GM21360 (cell line): ENCODE data around the gene CFAP69.

Source experiments
- ATAC-seq: cut with Tn5 transposase; IDR thresholded peaks from one replicate; pipeline ENCODE4 v1.9.1; 2021; ENCODE audit warnings: mild to moderate bottlenecking, moderate library complexity; ENCODE audit not compliant: unreplicated experiment

Gene CFAP69

DNA sequence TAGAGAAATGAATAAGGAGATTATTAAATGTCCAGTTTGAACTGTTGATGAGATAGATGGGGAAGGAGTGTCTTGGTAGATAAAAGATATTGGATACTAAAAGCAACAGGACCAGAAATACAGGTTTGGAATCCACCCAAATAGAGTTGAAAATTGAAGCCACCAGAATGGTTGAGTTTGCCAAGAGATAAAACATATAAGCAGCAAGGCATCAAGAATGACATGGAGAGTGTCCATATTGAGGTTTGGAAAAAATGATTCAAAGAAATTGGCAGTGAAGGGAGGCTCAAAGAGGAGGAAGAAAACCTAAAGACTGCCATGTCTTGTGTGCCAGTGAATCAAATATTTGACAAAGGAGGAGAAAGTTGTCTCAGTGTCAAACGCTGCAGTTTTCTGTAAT is 24.2 kb downstream of the CFAP69 start:
- ATAC-seq = no peak

DNA sequence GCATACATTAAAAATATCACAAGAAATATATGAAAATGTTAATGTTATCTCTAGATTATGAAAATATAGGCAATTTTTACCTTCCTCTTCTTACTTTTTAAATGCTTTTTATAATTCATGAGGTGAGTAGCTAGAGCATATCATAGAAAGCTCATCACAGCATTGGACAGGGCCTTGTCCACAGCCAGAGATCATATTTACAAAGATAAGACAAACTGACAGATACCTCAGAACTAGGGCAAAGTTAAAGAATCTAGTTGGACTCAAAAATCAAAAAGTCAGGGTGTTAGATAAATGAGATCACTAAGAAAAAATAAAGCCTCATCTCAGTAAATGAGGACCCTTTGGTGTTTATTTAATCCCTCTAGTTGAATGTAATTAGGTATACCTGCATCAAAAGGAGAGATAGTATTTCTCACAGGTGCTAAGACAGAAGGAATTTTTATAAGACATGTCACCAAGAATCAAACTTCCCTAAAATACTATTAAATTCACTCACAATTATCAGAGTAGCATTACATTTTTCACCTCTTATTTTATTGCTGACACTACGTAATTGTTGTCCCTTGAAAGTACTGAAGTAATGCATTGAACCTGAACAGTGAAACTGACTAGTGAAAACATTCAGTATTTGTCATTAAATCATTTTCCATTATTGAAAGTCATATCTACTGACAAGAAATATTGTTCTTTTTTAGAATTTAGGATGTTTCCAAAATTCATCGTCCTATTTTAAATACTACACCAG is 25.6 kb downstream of the CFAP69 start:
- ATAC-seq = no peak

- ATAC-seq = no peak
Measured at GRCh38 chr7:90271753-90272152, 26.8 kb downstream of the CFAP69 start.

DNA sequence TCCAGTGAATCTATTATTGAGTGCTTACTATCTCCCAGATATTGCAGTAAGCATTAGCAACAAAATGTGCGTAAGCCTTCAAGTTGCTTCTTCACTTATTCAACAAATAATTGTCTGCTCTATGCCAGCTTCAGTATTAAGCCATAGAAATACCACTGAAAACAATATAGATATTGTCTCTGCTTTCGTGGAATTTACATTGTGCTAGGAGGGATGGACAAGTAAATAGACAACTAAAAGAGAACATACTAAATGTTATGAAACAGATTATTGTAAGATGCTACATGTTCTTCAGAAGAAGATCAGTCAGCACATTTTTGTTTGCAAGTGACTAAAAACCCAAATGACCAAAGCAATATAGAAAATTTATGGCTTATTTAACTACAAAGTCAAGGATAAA is 27.3 kb downstream of the CFAP69 start:
- no peak for ATAC-seq

GRCh38 chr7:90274161-90274560 is 29.2 kb downstream of the CFAP69 start:
- no peak for ATAC-seq

DNA sequence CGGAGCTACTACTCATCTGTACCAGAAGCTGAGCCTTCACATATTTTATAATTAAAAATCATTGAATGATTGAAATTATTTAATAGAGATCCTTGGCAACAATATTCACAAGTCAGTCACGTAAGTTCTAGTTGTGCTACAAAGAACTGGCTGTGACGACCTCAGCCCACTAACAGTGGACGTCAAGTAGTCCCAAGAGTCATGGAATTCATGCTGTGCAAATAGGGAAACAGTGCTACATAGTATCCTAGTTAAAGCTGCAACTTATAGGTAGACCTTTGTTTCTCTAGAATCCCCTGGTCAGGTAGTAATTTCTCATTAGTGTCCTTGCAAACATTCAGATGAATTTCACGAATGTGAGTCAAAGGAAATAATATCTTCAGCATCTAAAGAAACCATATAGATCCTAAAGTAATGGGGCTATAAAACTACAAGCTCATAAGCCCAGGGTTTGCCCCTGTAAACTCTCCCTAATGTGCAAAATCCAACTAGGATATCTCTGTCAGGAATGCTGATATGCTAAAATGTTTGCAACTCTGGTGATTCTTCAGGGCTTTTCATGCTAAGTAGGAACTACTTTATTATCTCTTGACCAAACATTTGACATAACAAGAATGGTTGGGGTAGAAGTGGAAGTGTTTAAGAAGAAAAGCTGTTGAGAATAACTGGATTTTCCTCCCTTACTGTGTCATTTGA is 31.2 kb downstream of the CFAP69 start:
- no peak for ATAC-seq

DNA sequence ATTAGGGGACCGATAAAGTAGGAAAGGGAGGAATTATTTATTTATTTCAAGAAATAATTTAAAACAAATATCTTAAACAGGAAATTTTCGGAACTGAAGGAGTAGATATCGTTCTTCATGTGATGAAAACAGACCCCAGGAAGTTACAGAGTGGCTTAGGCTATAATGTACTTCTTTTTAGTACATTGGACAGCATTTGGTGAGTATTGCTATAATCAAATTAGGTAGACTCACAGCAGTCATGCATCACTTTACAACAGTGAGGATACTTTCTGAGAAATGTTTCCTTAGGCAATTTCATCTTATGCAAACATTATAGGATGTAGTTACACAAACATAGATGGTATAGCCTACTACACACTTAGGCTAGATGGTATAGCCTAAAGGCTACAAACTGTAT is 43.2 kb downstream of the CFAP69 start:
- no peak for ATAC-seq

DNA sequence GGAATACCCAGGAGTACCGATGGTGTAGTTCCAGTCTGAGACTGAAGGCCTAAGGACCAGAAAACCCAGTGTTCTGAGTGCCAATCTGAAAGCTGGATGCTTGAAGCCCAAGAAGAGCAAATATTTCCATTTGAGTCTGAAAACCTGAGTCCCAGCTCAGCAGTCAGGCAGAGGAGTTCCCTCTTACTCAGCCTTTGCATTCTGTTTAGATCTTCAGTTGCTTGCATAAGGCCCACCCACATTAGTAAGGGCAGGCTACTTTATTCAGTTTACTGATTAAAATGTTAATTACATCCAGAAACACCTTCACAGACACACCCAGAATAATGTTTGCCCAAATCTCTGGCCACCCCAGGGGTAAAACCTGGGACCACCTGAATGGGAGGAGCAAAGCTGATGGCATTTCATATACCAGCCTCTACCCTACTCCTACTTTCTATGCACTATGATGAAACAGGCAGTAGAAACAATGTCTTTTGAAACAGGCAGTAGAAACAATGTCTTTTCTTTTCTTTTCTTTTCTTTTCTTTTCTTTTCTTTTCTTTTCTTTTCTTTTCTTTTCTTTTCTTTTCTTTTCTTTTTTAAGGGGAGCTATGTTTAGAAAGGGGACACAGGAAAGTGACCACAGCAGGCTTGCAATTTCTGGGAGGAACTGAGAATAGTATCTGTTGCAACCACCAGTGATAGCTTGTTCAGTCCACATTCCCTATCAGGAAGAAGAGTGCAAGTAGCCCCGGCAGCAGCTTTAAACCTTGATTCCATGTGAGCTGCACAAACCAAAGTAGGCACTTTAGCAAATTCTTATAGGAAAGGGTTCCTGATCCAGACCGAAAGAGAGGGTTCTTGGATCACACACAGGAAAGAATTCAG is 45.5 kb downstream of the CFAP69 start:
- no peak for ATAC-seq

DNA sequence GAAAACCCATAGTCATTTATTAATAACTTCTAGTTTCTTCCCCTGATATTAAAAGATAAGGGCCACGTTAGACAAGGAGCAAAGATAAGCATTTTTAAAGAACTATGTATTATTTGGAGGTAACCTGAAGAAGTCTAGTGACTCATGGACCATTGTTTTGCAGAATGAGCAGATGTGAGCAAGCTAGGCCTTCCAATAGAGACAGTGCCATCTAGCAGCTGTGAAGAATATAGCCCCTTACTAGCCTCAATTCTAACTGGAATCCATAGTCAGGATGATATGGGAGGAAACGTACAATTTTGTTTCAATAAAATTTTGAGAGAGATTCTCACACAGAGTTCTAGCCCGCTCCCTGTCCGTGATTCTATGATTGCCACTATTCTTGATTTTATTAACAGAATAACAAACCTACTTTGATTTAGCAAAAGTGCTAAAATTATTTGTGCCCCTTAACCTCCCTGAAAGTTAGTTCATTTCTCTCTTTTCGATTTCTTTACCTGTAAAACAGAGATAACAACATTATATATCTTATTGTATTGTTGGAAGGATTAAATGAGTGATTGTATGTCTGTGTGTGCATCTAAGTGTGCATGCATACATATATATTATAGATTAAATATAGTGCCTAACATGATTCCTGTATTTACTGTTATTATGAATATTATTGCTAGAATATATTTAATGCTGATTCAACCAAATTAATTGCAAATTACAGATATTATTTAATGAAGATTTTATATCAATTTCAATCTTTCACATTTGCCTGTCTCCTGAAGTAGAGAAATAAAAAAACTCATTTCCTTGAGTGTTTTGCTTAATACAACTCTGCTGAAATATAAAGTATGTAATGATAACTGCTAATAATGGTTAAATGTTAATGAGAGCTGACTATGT is 53.4 kb downstream of the CFAP69 start:
- peak; percentile 91 for ATAC-seq

- ATAC-seq = no peak
Measured at GRCh38 chr7:90303241-90303640, 58.3 kb downstream of the CFAP69 start.

- no peak for ATAC-seq
Measured at GRCh38 chr7:90309872-90310271, 64.9 kb downstream of the CFAP69 start.

DNA sequence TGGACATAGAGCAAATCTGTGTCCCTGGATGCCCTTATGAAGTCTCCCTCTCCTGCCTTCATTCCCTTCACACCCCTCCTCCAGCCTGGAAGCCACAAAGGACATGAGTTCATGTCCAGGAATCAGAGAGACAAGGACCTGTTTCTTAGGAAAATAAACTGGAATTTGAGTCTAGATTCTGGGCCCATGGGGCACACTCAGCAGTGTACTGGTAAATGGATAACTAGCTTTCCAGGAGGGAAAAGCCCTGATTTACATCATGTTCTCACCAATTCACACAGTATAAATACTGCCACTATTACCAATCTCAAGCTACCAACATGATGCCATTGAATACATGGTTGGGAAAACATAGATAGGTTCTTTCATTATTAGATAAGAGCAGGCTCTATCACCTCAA is 66.2 kb downstream of the CFAP69 start:
- ATAC-seq = no peak

DNA sequence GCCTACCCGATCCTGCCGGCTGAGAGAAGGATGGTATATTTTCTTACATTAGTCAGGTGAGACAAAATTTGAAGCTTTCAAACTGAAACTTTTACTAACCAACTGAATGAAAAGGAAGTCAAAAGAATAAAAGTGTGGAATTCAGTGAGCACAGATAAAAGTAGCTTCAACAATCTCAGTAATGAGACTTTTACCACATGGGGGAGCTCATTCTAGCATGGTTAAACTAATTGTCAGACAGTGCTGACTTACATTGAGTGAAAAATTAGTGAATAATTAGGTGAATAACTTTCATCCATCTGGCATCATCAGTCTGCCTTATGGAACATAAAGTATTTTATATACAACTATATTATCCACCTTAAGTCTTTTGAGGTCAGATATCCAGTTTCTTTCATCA is 67.8 kb downstream of the CFAP69 start:
- no peak for ATAC-seq

- ATAC-seq = no peak
Measured at GRCh38 chr7:90313907-90314306, 68.9 kb downstream of the CFAP69 start.

DNA sequence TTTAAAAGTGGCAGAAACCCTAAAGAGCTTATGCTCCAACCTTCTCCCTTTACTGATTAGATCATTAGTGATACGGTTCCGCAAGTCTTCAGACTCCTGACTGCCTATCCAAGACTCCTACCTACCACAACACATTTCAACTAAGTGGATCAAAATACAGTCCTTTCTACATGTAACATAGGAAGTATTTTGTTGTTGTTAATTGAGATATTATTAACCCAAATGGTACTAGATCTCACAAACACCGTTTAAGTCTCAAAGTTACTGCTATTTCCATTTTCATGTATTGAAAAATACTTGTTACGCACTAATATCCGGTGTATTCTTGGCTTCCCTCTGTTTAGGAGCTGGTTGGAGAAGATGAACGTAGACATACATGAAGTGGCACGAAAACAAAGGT is 75.0 kb downstream of the CFAP69 start:
- ATAC-seq = no peak

- no peak for ATAC-seq
Measured at GRCh38 chr7:90320418-90320800, 75.4 kb downstream of the CFAP69 start.

GRCh38 chr7:90320801-90321494 is 76.0 kb downstream of the CFAP69 start, which contains the start of gene FAM237B:
Gene FAM237B (minus strand): TSS chr7:90321304. CDS start chr7:90319748, 1,556 bp downstream.
- no peak for ATAC-seq

DNA sequence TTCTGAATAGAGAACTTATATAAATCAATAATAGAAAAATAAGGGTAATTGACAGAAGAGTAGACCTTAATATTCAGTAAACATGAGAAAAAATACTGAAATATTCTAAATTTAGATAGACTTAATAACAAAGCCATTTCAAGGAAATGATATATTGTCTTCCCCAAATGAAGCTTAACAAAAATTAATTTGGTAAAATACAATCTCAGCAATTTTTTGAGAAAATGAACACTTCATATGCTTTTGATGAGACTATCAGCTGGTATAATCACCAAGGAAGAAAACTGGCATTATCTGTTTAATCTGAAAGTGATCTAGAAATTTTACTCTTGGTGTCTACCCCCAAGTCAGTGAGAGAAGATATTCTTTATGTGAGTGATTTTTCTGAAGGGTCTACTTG is 77.9 kb downstream of the CFAP69 start:
- ATAC-seq = no peak

DNA sequence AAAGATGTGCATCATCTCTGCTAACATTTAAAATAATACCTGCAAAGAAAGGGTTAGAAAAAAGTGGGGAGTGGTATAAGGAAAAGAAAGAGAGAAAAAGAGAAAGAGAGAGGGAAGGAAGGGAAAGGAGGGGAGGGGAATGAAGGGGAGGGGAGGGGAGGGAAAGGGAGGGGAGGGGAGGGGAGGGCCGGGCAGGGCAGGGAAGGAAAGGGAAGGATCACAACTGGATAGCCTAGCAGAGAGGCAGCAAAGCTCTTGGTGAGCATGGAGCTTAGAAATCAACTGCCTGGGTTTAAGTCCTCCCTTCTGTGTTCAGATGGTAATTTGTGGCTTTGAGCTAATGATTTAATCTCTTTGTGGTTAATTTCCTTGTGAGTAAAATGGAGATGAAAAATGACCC is 81.5 kb downstream of the CFAP69 start:
- ATAC-seq = no peak
